ENCODE data around the gene EXOC6.

DNA sequence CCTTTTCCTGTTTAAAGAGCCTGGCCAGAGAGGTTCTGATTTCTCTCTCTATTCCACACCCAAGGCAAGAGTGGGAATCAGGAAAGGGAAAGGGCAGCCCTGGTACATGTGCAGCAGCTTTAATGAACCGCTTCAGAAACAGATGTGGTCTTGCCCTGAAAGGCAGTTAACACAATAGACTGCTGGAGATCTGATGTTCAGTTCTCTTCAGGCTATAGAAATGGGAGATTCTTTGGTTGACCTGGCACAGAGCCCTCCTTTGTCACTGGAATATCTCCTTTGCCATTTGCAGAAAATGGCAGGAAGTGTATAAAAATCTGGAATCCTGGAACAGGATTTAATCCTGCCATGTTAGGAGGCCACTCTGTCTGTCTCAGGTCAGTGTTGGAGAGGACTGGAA lies 36.3 kb upstream of the EXOC6 start:
- TF ChIP-seq, protein P1, sequence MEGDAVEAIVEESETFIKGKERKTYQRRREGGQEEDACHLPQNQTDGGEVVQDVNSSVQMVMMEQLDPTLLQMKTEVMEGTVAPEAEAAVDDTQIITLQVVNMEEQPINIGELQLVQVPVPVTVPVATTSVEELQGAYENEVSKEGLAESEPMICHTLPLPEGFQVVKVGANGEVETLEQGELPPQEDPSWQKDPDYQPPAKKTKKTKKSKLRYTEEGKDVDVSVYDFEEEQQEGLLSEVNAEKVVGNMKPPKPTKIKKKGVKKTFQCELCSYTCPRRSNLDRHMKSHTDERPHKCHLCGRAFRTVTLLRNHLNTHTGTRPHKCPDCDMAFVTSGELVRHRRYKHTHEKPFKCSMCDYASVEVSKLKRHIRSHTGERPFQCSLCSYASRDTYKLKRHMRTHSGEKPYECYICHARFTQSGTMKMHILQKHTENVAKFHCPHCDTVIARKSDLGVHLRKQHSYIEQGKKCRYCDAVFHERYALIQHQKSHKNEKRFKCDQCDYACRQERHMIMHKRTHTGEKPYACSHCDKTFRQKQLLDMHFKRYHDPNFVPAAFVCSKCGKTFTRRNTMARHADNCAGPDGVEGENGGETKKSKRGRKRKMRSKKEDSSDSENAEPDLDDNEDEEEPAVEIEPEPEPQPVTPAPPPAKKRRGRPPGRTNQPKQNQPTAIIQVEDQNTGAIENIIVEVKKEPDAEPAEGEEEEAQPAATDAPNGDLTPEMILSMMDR (IDR thresholded peaks at IDR 0.05; ENCODE audit: poor library complexity, severe bottlenecking): no peak
- TF ChIP-seq MXI1 (conservative IDR thresholded peaks at IDR 0.05; ENCODE audit: poor library complexity, severe bottlenecking) (no peak), TAF1 (IDR thresholded peaks at IDR 0.05; ENCODE audit: low read depth) (no peak), EZH2 (IDR thresholded peaks at IDR 0.05; ENCODE audit: borderline replicate concordance, insufficient read depth, low read length, poor library complexity, severe bottlenecking) (no peak), POLR2AphosphoS5 (IDR thresholded peaks at IDR 0.05) (no peak), EP300 (conservative IDR thresholded peaks at IDR 0.05; ENCODE audit: poor library complexity, severe bottlenecking) (no peak), SMC3 (conservative IDR thresholded peaks at IDR 0.05; ENCODE audit: poor library complexity) (no peak)
- TF ChIP-seq, protein P2, sequence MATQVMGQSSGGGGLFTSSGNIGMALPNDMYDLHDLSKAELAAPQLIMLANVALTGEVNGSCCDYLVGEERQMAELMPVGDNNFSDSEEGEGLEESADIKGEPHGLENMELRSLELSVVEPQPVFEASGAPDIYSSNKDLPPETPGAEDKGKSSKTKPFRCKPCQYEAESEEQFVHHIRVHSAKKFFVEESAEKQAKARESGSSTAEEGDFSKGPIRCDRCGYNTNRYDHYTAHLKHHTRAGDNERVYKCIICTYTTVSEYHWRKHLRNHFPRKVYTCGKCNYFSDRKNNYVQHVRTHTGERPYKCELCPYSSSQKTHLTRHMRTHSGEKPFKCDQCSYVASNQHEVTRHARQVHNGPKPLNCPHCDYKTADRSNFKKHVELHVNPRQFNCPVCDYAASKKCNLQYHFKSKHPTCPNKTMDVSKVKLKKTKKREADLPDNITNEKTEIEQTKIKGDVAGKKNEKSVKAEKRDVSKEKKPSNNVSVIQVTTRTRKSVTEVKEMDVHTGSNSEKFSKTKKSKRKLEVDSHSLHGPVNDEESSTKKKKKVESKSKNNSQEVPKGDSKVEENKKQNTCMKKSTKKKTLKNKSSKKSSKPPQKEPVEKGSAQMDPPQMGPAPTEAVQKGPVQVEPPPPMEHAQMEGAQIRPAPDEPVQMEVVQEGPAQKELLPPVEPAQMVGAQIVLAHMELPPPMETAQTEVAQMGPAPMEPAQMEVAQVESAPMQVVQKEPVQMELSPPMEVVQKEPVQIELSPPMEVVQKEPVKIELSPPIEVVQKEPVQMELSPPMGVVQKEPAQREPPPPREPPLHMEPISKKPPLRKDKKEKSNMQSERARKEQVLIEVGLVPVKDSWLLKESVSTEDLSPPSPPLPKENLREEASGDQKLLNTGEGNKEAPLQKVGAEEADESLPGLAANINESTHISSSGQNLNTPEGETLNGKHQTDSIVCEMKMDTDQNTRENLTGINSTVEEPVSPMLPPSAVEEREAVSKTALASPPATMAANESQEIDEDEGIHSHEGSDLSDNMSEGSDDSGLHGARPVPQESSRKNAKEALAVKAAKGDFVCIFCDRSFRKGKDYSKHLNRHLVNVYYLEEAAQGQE (IDR thresholded peaks at IDR 0.05; ENCODE audit: borderline replicate concordance): no peak

Data from neural cell (in vitro differentiated cells).